K562 (cell line): ENCODE results near the gene SAE1. TPM values are rescaled to one million over a fixed set of nuclear protein-coding genes. Genes with fewer than 3 reads are reported as not detected.

Experiments
- ATAC-seq: fragments of 200-7000 bp; cut with Tn5 transposase; 3 replicates; pipeline ENCODE4 v1.9.1; 2020; ENCODE audit warnings: moderate library complexity
- BruUV-seq: library from RNA; stranded (reverse); fragments of 400-500 nt; replicated peaks from 2 replicates; lab custom pipeline; 2021; lab: Mats Ljungman, UMichigan
- CTCF ChIA-PET: fragments of 300-600 bp; formaldehyde crosslinking; extraction: SDS; loops from one replicate; lab custom pipeline; 2021; ENCODE audit warnings: low intra/inter-chr PET ratio; lab: Yijun Ruan, JAX
- POLR2A ChIA-PET: fragments of 300-600, 350-650 bp; sonication (Branson Sonifier 250); formaldehyde crosslinking; extraction: SDS; loops from one replicate; lab custom pipeline; 2021; ENCODE audit warnings: antibody characterized with exemption, inconsistent platforms; lab: Yijun Ruan, JAX
- DNase-seq, 4 experiments: peaks; one replicate each; pipeline versions ENCODE4 v3.0.0 to v3.0.0-alpha.2; 2011 to 2018; ENCODE audit warnings: low spot score in 3 of 4, mixed read lengths in 3 of 4; ENCODE audit errors: extremely low read depth in 1 of 4
- FAIRE-seq: peaks from 2 replicates; lab custom pipeline; 2011; peaks lifted over from hg19 to GRCh38; lab: Jason Lieb, UNC
- H2AFZ ChIP-seq: 2 replicates; pipeline ENCODE4 v1.6.0; 2011; ENCODE audit warnings: low read depth, low read length, control low read depth, inconsistent platforms
- H3K27ac ChIP-seq: fragments of 200-600 bp; 3 replicates; pipeline ENCODE4 v1.8.0; 2011; ENCODE audit warnings: low read depth, mild to moderate bottlenecking, control low read depth, inconsistent platforms, low read length, moderate library complexity, mixed read lengths; ENCODE audit errors: extremely low read depth
- H3K27me3 ChIP-seq, 2 experiments: fragments of 300-600 bp in 1 of 2; 2 replicates in 1 of 2; 3 replicates in 1 of 2; pipeline versions ENCODE4 v1.6.0 to v1.8.0; 2011; ENCODE audit warnings: inconsistent platforms in 2 of 2, low read length in 2 of 2, mild to moderate bottlenecking in 1 of 2, mixed read lengths in 1 of 2, moderate library complexity in 1 of 2; ENCODE audit not compliant: control insufficient read depth in 2 of 2, insufficient read depth in 2 of 2
- H3K36me3 ChIP-seq: fragments of 300-600 bp; 3 replicates; pipeline ENCODE4 v1.8.0; 2011; ENCODE audit warnings: mild to moderate bottlenecking, low read length, inconsistent platforms; ENCODE audit not compliant: control insufficient read depth, insufficient read depth
- H3K4me1 ChIP-seq, 2 experiments: fragments of 200-600 bp in 1 of 2; replicated peaks in 1 of 2; 2 replicates in 1 of 2; 3 replicates in 1 of 2; pipeline versions ENCODE4 v1.5.1 to v1.8.0; 2011; ENCODE audit warnings: inconsistent platforms in 2 of 2, low read length in 2 of 2, mild to moderate bottlenecking in 1 of 2, mixed read lengths in 1 of 2, moderate library complexity in 1 of 2; ENCODE audit not compliant: control insufficient read depth in 2 of 2, insufficient read depth in 2 of 2
- H3K4me2 ChIP-seq: 2 replicates; pipeline ENCODE4 v1.6.1; 2011; ENCODE audit warnings: low read length, control low read depth, inconsistent platforms, mixed read lengths; ENCODE audit not compliant: insufficient read depth
- H3K4me3 ChIP-seq: fragments of 200-600 bp; sonication (generic), shearing (Covaris generic); 2 replicates; pipeline ENCODE4 v1.5.1; 2016; ENCODE audit warnings: control low read depth, inconsistent platforms
- H3K79me2 ChIP-seq: fragments of 200-600 bp; 3 replicates; pipeline ENCODE4 v1.8.0; 2011; ENCODE audit warnings: low read length, inconsistent platforms; ENCODE audit not compliant: control insufficient read depth, insufficient read depth
- H3K9ac ChIP-seq, 2 experiments: 2 replicates each; pipeline versions ENCODE4 v1.6.0 to v1.6.1; 2011; ENCODE audit warnings: low read depth in 2 of 2, low read length in 2 of 2, control low read depth in 1 of 2, inconsistent platforms in 1 of 2, mild to moderate bottlenecking in 1 of 2, mixed read lengths in 1 of 2; ENCODE audit not compliant: insufficient read depth in 1 of 2
- H3K9me1 ChIP-seq: one replicate; pipeline ENCODE4 v1.6.0; 2011; ENCODE audit warnings: inconsistent platforms, mild to moderate bottlenecking, low read length, moderate library complexity; ENCODE audit not compliant: control insufficient read depth, insufficient read depth
- H3K9me3 ChIP-seq: replicated peaks from 2 replicates; pipeline ENCODE4 v1.5.1; 2011; ENCODE audit warnings: low read depth, low read length, inconsistent platforms; ENCODE audit not compliant: control insufficient read depth, insufficient read depth
- H4K20me1 ChIP-seq: replicated peaks from 2 replicates; pipeline ENCODE4 v1.6.1; 2011; ENCODE audit warnings: low read length, inconsistent platforms, mixed read lengths; ENCODE audit not compliant: control insufficient read depth, insufficient read depth
- CBX8 ChIP-seq: fragments of 200-600 bp; sonication (generic); IDR thresholded peaks from 2 replicates; pipeline ENCODE4 v1.6.1; 2012; ENCODE audit warnings: borderline replicate concordance, mixed run types, low read depth, mild to moderate bottlenecking, moderate library complexity, mixed read lengths, low read length, control low read depth, inconsistent platforms; ENCODE audit not compliant: poor library complexity, severe bottlenecking; ENCODE audit errors: extremely low read depth
- CSDE1 ChIP-seq, 2 experiments: fragments of 450-650 bp; IDR thresholded peaks; 2 replicates each; pipeline ENCODE4 v1.6.1; 2016; ENCODE audit warnings: mild to moderate bottlenecking in 1 of 2
- MEF2D ChIP-seq: conservative IDR thresholded peaks from 2 replicates; pipeline ENCODE4 v1.6.1; 2016; ENCODE audit warnings: low read depth, missing genetic modification characterization, missing compliant biosample characterization
- NR3C1 ChIP-seq: sonication (generic); formaldehyde crosslinking; IDR thresholded peaks from 2 replicates; pipeline ENCODE4 v1.8.1; 2022; ENCODE audit warnings: missing genetic modification reagents
- PHTF2 ChIP-seq: fragments of 250-450 bp; sonication (Bioruptor Pico); IDR thresholded peaks from 2 replicates; pipeline ENCODE4 v1.5.0; 2021; ENCODE audit warnings: mild to moderate bottlenecking
- PKNOX1 ChIP-seq: fragments of 450-650 bp; IDR thresholded peaks from 2 replicates; pipeline ENCODE4 v1.6.1; 2016
- POU5F1 ChIP-seq: fragments of 150-350 bp; IDR thresholded peaks from 2 replicates; pipeline ENCODE4 v1.6.1; 2014; ENCODE audit warnings: borderline replicate concordance, low read length, low read depth, mild to moderate bottlenecking; ENCODE audit not compliant: partially characterized antibody
- RBM17 ChIP-seq: fragments of 200-400 bp; formaldehyde crosslinking; IDR thresholded peaks from 2 replicates; pipeline ENCODE4 v1.6.1; 2017; ENCODE audit warnings: low read depth, mild to moderate bottlenecking, low read length, borderline replicate concordance
- SIN3A ChIP-seq, 2 experiments: fragments of 150-350 bp in 1 of 2; IDR thresholded peaks; 2 replicates each; pipeline ENCODE4 v1.6.1; 2011 to 2016; ENCODE audit warnings: borderline replicate concordance in 2 of 2, low read depth in 2 of 2, low read length in 2 of 2, mild to moderate bottlenecking in 2 of 2, moderate library complexity in 2 of 2; ENCODE audit not compliant: control insufficient read depth in 1 of 2
- SRSF3 ChIP-seq: fragments of 200-400 bp; formaldehyde crosslinking; IDR thresholded peaks from 2 replicates; pipeline ENCODE4 v1.6.1; 2016; ENCODE audit warnings: mild to moderate bottlenecking, low read length, moderate library complexity; ENCODE audit not compliant: insufficient read depth
- ZBTB8A ChIP-seq: fragments of 450-650 bp; IDR thresholded peaks from 2 replicates; pipeline ENCODE4 v1.6.1; 2018; ENCODE audit warnings: mild to moderate bottlenecking, moderate library complexity; ENCODE audit not compliant: partially characterized antibody
- ZNF143 ChIP-seq: sonication (generic); formaldehyde crosslinking; IDR thresholded peaks from 2 replicates; pipeline ENCODE4 v1.9.0; 2022; ENCODE audit warnings: mild to moderate bottlenecking, missing genetic modification reagents
- ZNF316 ChIP-seq: fragments of 450-650 bp; IDR thresholded peaks from 2 replicates; pipeline ENCODE4 v1.6.1; 2016
- ZNF395 ChIP-seq: fragments of 200-800 bp; sonication (Bioruptor generic); IDR thresholded peaks from 2 replicates; pipeline ENCODE4 v1.6.1; 2017; ENCODE audit warnings: missing genetic modification characterization, missing compliant biosample characterization
- ZNF699 ChIP-seq: fragments of 250-450 bp; sonication (Bioruptor Pico); IDR thresholded peaks from 2 replicates; pipeline ENCODE4 v1.8.0; 2021; ENCODE audit warnings: mild to moderate bottlenecking, moderate library complexity; ENCODE audit not compliant: insufficient replicate concordance
- WGBS: fragments of 100-300 bp; shearing (Covaris generic); methylation state at CpG from one replicate; pipeline ENCODE4 v1.1.6; 2016; ENCODE audit warnings: low coverage, mixed read lengths; ENCODE audit not compliant: insufficient coverage; ENCODE audit errors: missing lambda C conversion rate; 5-methylcytosine and 5-hydroxymethylcytosine counted together
- in situ Hi-C: fragments of 300-500 bp; cut with MboI; formaldehyde crosslinking; loops from 4 replicates; pipeline ENCODE4 v1.15.0; 2018; ENCODE audit warnings: inconsistent platforms, mixed read lengths
- intact Hi-C: fragments of 100-400 bp; cut with micrococcal nuclease; formaldehyde crosslinking; loops from 2 replicates; pipeline ENCODE4 v1.14.2; 2022
- polyA plus RNA-seq, 8 experiments: library from polyadenylated mRNA; depleted of rRNA in 4 of 8; stranded (reverse) in 5 of 8; unstranded in 3 of 8; fragments of >200 nt; fragmentation: Nextera tagmentation in 2 of 8; fragmentation: Illumina TruSeq in 1 of 8; extraction: Ambion mirVana in 2 of 8; extraction: Trizol in 1 of 8; gene quantifications; 2 replicates each; pipeline versions ENCODE4 v1.2.1 to v1.2.3, GENCODE V29; 2011 to 2014; ENCODE audit warnings: inconsistent platforms in 1 of 8, missing spikeins in 1 of 8
- total RNA-seq, 7 experiments: library from RNA; depleted of rRNA in 6 of 7; stranded (reverse); fragments of >200 nt in 6 of 7; fragmentation: Illumina TruSeq in 2 of 7; extraction: Trizol in 2 of 7; gene quantifications; 2 replicates each; pipeline versions ENCODE4 v1.2.1 to v1.2.3, GENCODE V29; 2011 to 2021; ENCODE audit warnings: low replicate concordance in 1 of 7
- TF ChIP-seq, protein P1 (sequence below): sonication (generic); formaldehyde crosslinking; IDR thresholded peaks from 2 replicates; pipeline ENCODE4 v1.8.0; 2022; ENCODE audit warnings: missing genetic modification reagents, mild to moderate bottlenecking, borderline replicate concordance
- TF ChIP-seq, protein P2 (sequence below): fragments of 200-800 bp; sonication (Bioruptor generic); IDR thresholded peaks from 2 replicates; pipeline ENCODE4 v1.6.1; 2017; ENCODE audit warnings: missing genetic modification characterization, missing compliant biosample characterization

The SAE1 gene
- total and polyA plus RNA-seq, 9 of the 15 experiments (the other 6 are each of a cell fraction or from before 2014, with no cell fraction given) = 82.8 to 299 (median 217) TPM

GRCh38 chr19:47123406-47123805 is 7.2 kb upstream of the SAE1 start:
- Histone ChIP-seq H3K4me3 (no peak overlapping the region), H3K36me3 (no peaks in the 10 kb centered on the region), H3K9me1 (no peaks in the 10 kb centered on the region), H3K27ac (no peak overlapping the region), H3K9me3 (no peaks in the 10 kb centered on the region), H3K4me1 (peaks cover 0 to 10% of the 10 kb centered on the region in 2 experiments; a peak in 3 of 5 replicates), H3K9ac (no peak overlapping the region), H2AFZ (no peak overlapping the region), H3K27me3 (no peaks in the 10 kb centered on the region), H4K20me1 (no peaks in the 10 kb centered on the region), H3K79me2 (no peaks in the 10 kb centered on the region), H3K4me2 (no peak overlapping the region)
- TF ChIP-seq, protein P1, sequence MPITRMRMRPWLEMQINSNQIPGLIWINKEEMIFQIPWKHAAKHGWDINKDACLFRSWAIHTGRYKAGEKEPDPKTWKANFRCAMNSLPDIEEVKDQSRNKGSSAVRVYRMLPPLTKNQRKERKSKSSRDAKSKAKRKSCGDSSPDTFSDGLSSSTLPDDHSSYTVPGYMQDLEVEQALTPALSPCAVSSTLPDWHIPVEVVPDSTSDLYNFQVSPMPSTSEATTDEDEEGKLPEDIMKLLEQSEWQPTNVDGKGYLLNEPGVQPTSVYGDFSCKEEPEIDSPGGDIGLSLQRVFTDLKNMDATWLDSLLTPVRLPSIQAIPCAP (CRISPR knock-in tag) = no peak
- TF ChIP-seq ZNF316 (no peak), CBX8 (no peak), MEF2D (tag) (no peak), ZBTB8A (no peak), CSDE1 (IDR thresholded peaks at IDR 0.05) (no peak), ZNF395 (CRISPR knock-in tag) (no peak), NR3C1 (CRISPR knock-in tag) (no peak), ZNF699 (CRISPR knock-in tag) (no peak), PHTF2 (CRISPR knock-in tag) (no peak), POU5F1 (no peak), PKNOX1 (no peak), SRSF3 (no peak), ZNF143 (CRISPR knock-in tag) (no peak), SIN3A (IDR thresholded peaks at IDR 0.05; ENCODE audit: borderline replicate concordance in 2 of 2, control insufficient read depth in 1 of 2, low read depth in 2 of 2, low read length in 2 of 2) (no peak), RBM17 (no peak)
- TF ChIP-seq, protein P2, sequence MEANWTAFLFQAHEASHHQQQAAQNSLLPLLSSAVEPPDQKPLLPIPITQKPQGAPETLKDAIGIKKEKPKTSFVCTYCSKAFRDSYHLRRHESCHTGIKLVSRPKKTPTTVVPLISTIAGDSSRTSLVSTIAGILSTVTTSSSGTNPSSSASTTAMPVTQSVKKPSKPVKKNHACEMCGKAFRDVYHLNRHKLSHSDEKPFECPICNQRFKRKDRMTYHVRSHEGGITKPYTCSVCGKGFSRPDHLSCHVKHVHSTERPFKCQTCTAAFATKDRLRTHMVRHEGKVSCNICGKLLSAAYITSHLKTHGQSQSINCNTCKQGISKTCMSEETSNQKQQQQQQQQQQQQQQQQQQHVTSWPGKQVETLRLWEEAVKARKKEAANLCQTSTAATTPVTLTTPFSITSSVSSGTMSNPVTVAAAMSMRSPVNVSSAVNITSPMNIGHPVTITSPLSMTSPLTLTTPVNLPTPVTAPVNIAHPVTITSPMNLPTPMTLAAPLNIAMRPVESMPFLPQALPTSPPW = no peak
- ATAC-seq = no peak
- intact Hi-C loops = no loop called here
- ChIA-PET POLR2A (interaction anchor here (0.5 to 3.9 kb wide), 4 partner anchors 8 to 337 kb away, joined by 3 to 31 read pairs (median 5); partner anchors contain the start of genes SAE1 and ZC3H4), CTCF (interaction anchor here (3.4 kb wide), 1 partner anchor 44 kb away, joined by 35 read pairs; no protein-coding TSS in a partner anchor)
- WGBS = 58% methylated on average over 6 of the region's 7 CpGs
- DNase-seq = no peak
- no TSS peak for BruUV-seq
- no peak for FAIRE-seq
- in situ Hi-C loops = loop anchor here (10.0 kb wide), 1 partner anchor 269 kb away; the partner anchor contains the start of gene AP2S1
